ENCODE results near the gene KCNS1. TPM values are rescaled to one million over a fixed set of nuclear protein-coding genes. Genes with fewer than 3 reads are reported as not detected.
A peak's percentile ranks its signal among the peaks of the same experiment; 100 is the strongest.
"Not testable (repeated sequence)": the region's sequence is repeated elsewhere in the genome, so short reads cannot be mapped to it uniquely, and the experiment has no call there.

Gene KCNS1
- total RNA-seq: not detected
- under 1 TPM; 0.09 to 0.20 (median 0.17) TPM for polyA plus RNA-seq

GRCh38 chr20:45100563-45101245, at the start of gene KCNS1:
KCNS1 (minus strand) TSS chr20:45101127; CDS start chr20:45099236, 1,891 bp downstream.
- Mint-ChIP-seq H3K4me1 (peaks cover 4 to 26% (median 9%) of the 10 kb centered on the region in 4 donors), H3K36me3 (no peaks in the 10 kb centered on the region), H3K4me3 (peak within 1 kb of the TSS in 2 of 4 donors; percentile 54 to 63), H3K27me3 (peaks cover 69% of the 10 kb centered on the region), H3K9me3 (no peaks in the 10 kb centered on the region), H3K27ac (no peak within 1 kb of the TSS)
- no peak for ATAC-seq (ENCODE audit: low read depth in 2 of 2)
- Histone ChIP-seq H3K4me1 (ENCODE audit: control insufficient read depth, insufficient read depth, low read length, poor library complexity, severe bottlenecking) (peaks cover 16% of the 10 kb centered on the region), H3K27me3 (ENCODE audit: control insufficient read depth, insufficient read depth, low read length) (peaks cover 33% of the 10 kb centered on the region), H3K9me3 (ENCODE audit: control insufficient read depth in 2 of 2, low read length in 2 of 2) (no peaks in the 10 kb centered on the region), H3K27ac (ENCODE audit: insufficient read depth, low read length, poor library complexity, severe bottlenecking) (no peak within 1 kb of the TSS), H3K4me3 (ENCODE audit: low read depth, low read length) (no peak within 1 kb of the TSS), H3K36me3 (ENCODE audit: control insufficient read depth, insufficient read depth, low read length) (no peaks in the 10 kb centered on the region)
- no peak for DNase-seq

- Histone ChIP-seq H3K4me3 (ENCODE audit: low read depth, low read length) (no peak overlapping the region), H3K27me3 (ENCODE audit: control insufficient read depth, insufficient read depth, low read length) (peaks cover 35% of the 10 kb centered on the region), H3K4me1 (ENCODE audit: control insufficient read depth, insufficient read depth, low read length, poor library complexity, severe bottlenecking) (no peaks in the 10 kb centered on the region), H3K27ac (ENCODE audit: insufficient read depth, low read length, poor library complexity, severe bottlenecking) (no peak overlapping the region), H3K36me3 (ENCODE audit: control insufficient read depth, insufficient read depth, low read length) (no peaks in the 10 kb centered on the region), H3K9me3 (ENCODE audit: control insufficient read depth in 2 of 2, low read length in 2 of 2) (no peaks in the 10 kb centered on the region)
- Mint-ChIP-seq H3K4me3 (no peak overlapping the region), H3K36me3 (no peaks in the 10 kb centered on the region), H3K27ac (no peak overlapping the region), H3K27me3 (peaks cover 16% of the 10 kb centered on the region), H3K9me3 (peaks cover 0 to 3% (median 0%) of the 10 kb centered on the region in 7 donors), H3K4me1 (no peaks in the 10 kb centered on the region)
- DNase-seq: no peak
- no peak for ATAC-seq (ENCODE audit: low read depth in 2 of 2)
Measured at GRCh38 chr20:45149062-45149461, 48.1 kb upstream of the KCNS1 start.

GRCh38 chr20:45140836-45141235, 39.9 kb upstream of the KCNS1 start:
- Histone ChIP-seq H3K9me3 (ENCODE audit: control insufficient read depth in 2 of 2, low read length in 2 of 2) (no peaks in the 10 kb centered on the region), H3K27ac (ENCODE audit: insufficient read depth, low read length, poor library complexity, severe bottlenecking) (no peak overlapping the region), H3K4me3 (ENCODE audit: low read depth, low read length) (no peak overlapping the region), H3K27me3 (ENCODE audit: control insufficient read depth, insufficient read depth, low read length) (peaks cover 10% of the 10 kb centered on the region), H3K36me3 (ENCODE audit: control insufficient read depth, insufficient read depth, low read length) (no peaks in the 10 kb centered on the region), H3K4me1 (ENCODE audit: control insufficient read depth, insufficient read depth, low read length, poor library complexity, severe bottlenecking) (no peaks in the 10 kb centered on the region)
- no peak overlapping the region for H3K4me3 Mint-ChIP-seq
- peaks cover 9% of the 10 kb centered on the region for H3K27me3 Mint-ChIP-seq
- no peak overlapping the region for H3K27ac Mint-ChIP-seq
- ATAC-seq (ENCODE audit: low read depth in 2 of 2): no peak
- no peaks in the 10 kb centered on the region for H3K4me1 Mint-ChIP-seq
- DNase-seq: no peak
- no peaks in the 10 kb centered on the region for H3K36me3 Mint-ChIP-seq
- peaks cover 0 to 2% (median 0%) of the 10 kb centered on the region in 7 donors for H3K9me3 Mint-ChIP-seq

GRCh38 chr20:45139733-45140375, 38.9 kb upstream of the KCNS1 start:
- H3K36me3 ChIP-seq (ENCODE audit: control insufficient read depth, insufficient read depth, low read length); H3K4me3 Mint-ChIP-seq; H3K36me3 Mint-ChIP-seq; H3K27me3 ChIP-seq (ENCODE audit: control insufficient read depth, insufficient read depth, low read length); H3K4me1 Mint-ChIP-seq; H3K27ac ChIP-seq (ENCODE audit: insufficient read depth, low read length, poor library complexity, severe bottlenecking); H3K9me3 ChIP-seq (ENCODE audit: control insufficient read depth in 2 of 2, low read length in 2 of 2); DNase-seq; H3K27ac Mint-ChIP-seq; H3K4me3 ChIP-seq (ENCODE audit: low read depth, low read length); H3K9me3 Mint-ChIP-seq; H3K4me1 ChIP-seq (ENCODE audit: control insufficient read depth, insufficient read depth, low read length, poor library complexity, severe bottlenecking); ATAC-seq (ENCODE audit: low read depth in 2 of 2): not testable (repeated sequence)
- H3K27me3 Mint-ChIP-seq: peaks cover 11% of the 10 kb centered on the region

GRCh38 chr20:45138561-45139300, 37.8 kb upstream of the KCNS1 start:
- H3K4me3 ChIP-seq (ENCODE audit: low read depth, low read length): no peak overlapping the region
- Mint-ChIP-seq H3K4me1 (peaks cover 0 to 1% (median 0%) of the 10 kb centered on the region in 4 donors), H3K9me3 (peaks cover 0 to 4% (median 0%) of the 10 kb centered on the region in 7 donors), H3K27me3 (peaks cover 20% of the 10 kb centered on the region), H3K27ac (no peak overlapping the region), H3K4me3 (no peak overlapping the region), H3K36me3 (no peaks in the 10 kb centered on the region)
- no peak overlapping the region for H3K27ac ChIP-seq (ENCODE audit: insufficient read depth, low read length, poor library complexity, severe bottlenecking)
- H3K9me3 ChIP-seq (ENCODE audit: control insufficient read depth in 2 of 2, low read length in 2 of 2): peaks cover 0 to 3% of the 10 kb centered on the region in 2 experiments
- no peaks in the 10 kb centered on the region for H3K4me1 ChIP-seq (ENCODE audit: control insufficient read depth, insufficient read depth, low read length, poor library complexity, severe bottlenecking)
- no peaks in the 10 kb centered on the region for H3K36me3 ChIP-seq (ENCODE audit: control insufficient read depth, insufficient read depth, low read length)
- DNase-seq: peak; percentile 11 to 66 (median 13)
- ATAC-seq (ENCODE audit: low read depth in 2 of 2): no peak
- H3K27me3 ChIP-seq (ENCODE audit: control insufficient read depth, insufficient read depth, low read length): peaks cover 6% of the 10 kb centered on the region

GRCh38 chr20:45136911-45137310, 36.0 kb upstream of the KCNS1 start:
- Mint-ChIP-seq H3K36me3 (no peaks in the 10 kb centered on the region), H3K4me3 (no peak overlapping the region), H3K4me1 (peaks cover 0 to 1% (median 0%) of the 10 kb centered on the region in 4 donors), H3K9me3 (peaks cover 0 to 4% (median 0%) of the 10 kb centered on the region in 7 donors), H3K27me3 (peaks cover 30% of the 10 kb centered on the region), H3K27ac (no peak overlapping the region)
- H3K36me3 ChIP-seq (ENCODE audit: control insufficient read depth, insufficient read depth, low read length): no peaks in the 10 kb centered on the region
- H3K9me3 ChIP-seq (ENCODE audit: control insufficient read depth in 2 of 2, low read length in 2 of 2): peaks cover 0 to 3% of the 10 kb centered on the region in 2 experiments
- H3K4me3 ChIP-seq (ENCODE audit: low read depth, low read length): no peak overlapping the region
- no peaks in the 10 kb centered on the region for H3K4me1 ChIP-seq (ENCODE audit: control insufficient read depth, insufficient read depth, low read length, poor library complexity, severe bottlenecking)
- peaks cover 9% of the 10 kb centered on the region for H3K27me3 ChIP-seq (ENCODE audit: control insufficient read depth, insufficient read depth, low read length)
- ATAC-seq (ENCODE audit: low read depth in 2 of 2) (no peak), DNase-seq (no peak)
- no peak overlapping the region for H3K27ac ChIP-seq (ENCODE audit: insufficient read depth, low read length, poor library complexity, severe bottlenecking)

GRCh38 chr20:45128099-45128498, 27.2 kb upstream of the KCNS1 start:
- Histone ChIP-seq H3K4me3 (ENCODE audit: low read depth, low read length) (no peak overlapping the region), H3K36me3 (ENCODE audit: control insufficient read depth, insufficient read depth, low read length) (no peaks in the 10 kb centered on the region), H3K27ac (ENCODE audit: insufficient read depth, low read length, poor library complexity, severe bottlenecking) (no peak overlapping the region), H3K9me3 (ENCODE audit: control insufficient read depth in 2 of 2, low read length in 2 of 2) (no peaks in the 10 kb centered on the region), H3K27me3 (ENCODE audit: control insufficient read depth, insufficient read depth, low read length) (peaks cover 19% of the 10 kb centered on the region), H3K4me1 (ENCODE audit: control insufficient read depth, insufficient read depth, low read length, poor library complexity, severe bottlenecking) (no peaks in the 10 kb centered on the region)
- H3K4me3 Mint-ChIP-seq: no peak overlapping the region
- H3K9me3 Mint-ChIP-seq: peaks cover 0 to 2% (median 0%) of the 10 kb centered on the region in 7 donors
- DNase-seq (no peak), ATAC-seq (ENCODE audit: low read depth in 2 of 2) (no peak)
- H3K36me3 Mint-ChIP-seq: no peaks in the 10 kb centered on the region
- H3K27me3 Mint-ChIP-seq: peaks cover 61% of the 10 kb centered on the region
- H3K4me1 Mint-ChIP-seq: no peaks in the 10 kb centered on the region
- H3K27ac Mint-ChIP-seq: no peak overlapping the region

Data from CD4-positive, CD25-positive, alpha-beta regulatory T cell (primary cell).